Suprapubic skin (tissue), 4 donors: ENCODE data around the gene TIMP2. TPM values are rescaled to one million over a fixed set of nuclear protein-coding genes. Genes with fewer than 3 reads are reported as not detected.

Source experiments
- DNase-seq, 2 donors: peaks; one replicate each; pipeline ENCODE4 v3.0.0-alpha.2; 2019; ENCODE audit warnings: low spot score in 2 of 2
- H3K27ac ChIP-seq: fragments of 200-600 bp; sonication (generic); one replicate; pipeline ENCODE4 v1.5.1; 2019
- H3K27me3 ChIP-seq: fragments of 200-600 bp; sonication (generic); one replicate; pipeline ENCODE4 v1.5.1; 2019
- H3K36me3 ChIP-seq: fragments of 200-600 bp; sonication (generic); one replicate; pipeline ENCODE4 v1.5.1; 2019
- H3K4me1 ChIP-seq: fragments of 200-600 bp; sonication (generic); one replicate; pipeline ENCODE4 v1.5.1; 2019
- H3K4me3 ChIP-seq: fragments of 200-600 bp; sonication (generic); one replicate; pipeline ENCODE4 v1.5.1; 2019; ENCODE audit warnings: mild to moderate bottlenecking
- H3K9me3 ChIP-seq: fragments of 200-600 bp; sonication (generic); one replicate; pipeline ENCODE4 v1.5.1; 2019
- EP300 ChIP-seq: sonication (generic); formaldehyde crosslinking; IDR thresholded peaks from one replicate; pipeline ENCODE4 v1.6.1; 2017; ENCODE audit warnings: antibody characterized with exemption
- POLR2A ChIP-seq, 2 donors: fragments of 450-650 bp; IDR thresholded peaks; one replicate each; pipeline ENCODE4 v1.6.1; 2017; ENCODE audit warnings: antibody characterized with exemption in 2 of 2, mild to moderate bottlenecking in 2 of 2, moderate library complexity in 2 of 2
- POLR2AphosphoS5 ChIP-seq, 3 donors: sonication (generic); formaldehyde crosslinking; IDR thresholded peaks; one replicate each; pipeline ENCODE4 v1.6.1; 2017; ENCODE audit warnings: antibody characterized with exemption in 3 of 3
- WGBS: methylation state at CpG from one replicate; pipeline ENCODE4 v1.1.5; 2018; 5-methylcytosine and 5-hydroxymethylcytosine counted together
- total RNA-seq, 4 donors: library from RNA; depleted of rRNA; stranded (reverse); fragments of >200 nt; gene quantifications; one replicate each; pipeline ENCODE4 v1.1.0, GENCODE V29; 2016
- TF ChIP-seq, protein P1 (sequence below), 2 donors: fragments of 200-600 bp in 1 of 2; fragments of 450-650 bp in 1 of 2; sonication (generic) in 1 of 2; IDR thresholded peaks; one replicate each; pipeline ENCODE4 v1.5.1; 2016 to 2019; ENCODE audit warnings: antibody characterized with exemption in 2 of 2, mild to moderate bottlenecking in 1 of 2, moderate library complexity in 1 of 2

The TIMP2 gene
- total RNA-seq, 4 donors from 2014 or later, result 48.4 to 114 (median 76.0) TPM

DNA sequence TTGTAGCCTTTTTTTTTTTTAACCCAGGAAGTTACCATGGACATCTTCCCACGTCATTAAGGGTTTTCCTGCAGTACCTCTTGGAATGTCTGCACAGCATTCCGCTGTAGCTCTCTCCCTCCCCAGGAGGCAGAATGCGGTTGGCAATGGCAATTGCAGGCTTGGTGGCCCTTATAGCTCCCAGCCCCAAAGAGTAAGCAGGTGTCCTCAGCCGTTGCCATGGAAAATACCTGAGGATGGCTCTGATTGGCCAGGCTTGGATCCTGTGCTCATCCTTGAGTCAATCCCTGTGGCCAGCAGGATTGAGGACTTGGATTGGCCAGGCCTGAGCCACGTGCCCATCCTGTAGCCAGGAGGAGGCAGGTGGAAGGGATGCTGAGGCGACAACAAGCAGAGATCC is 15.5 kb upstream of the TIMP2 start:
- no peaks in the 10 kb centered on the region for H3K27me3 ChIP-seq
- TF ChIP-seq, protein P1, sequence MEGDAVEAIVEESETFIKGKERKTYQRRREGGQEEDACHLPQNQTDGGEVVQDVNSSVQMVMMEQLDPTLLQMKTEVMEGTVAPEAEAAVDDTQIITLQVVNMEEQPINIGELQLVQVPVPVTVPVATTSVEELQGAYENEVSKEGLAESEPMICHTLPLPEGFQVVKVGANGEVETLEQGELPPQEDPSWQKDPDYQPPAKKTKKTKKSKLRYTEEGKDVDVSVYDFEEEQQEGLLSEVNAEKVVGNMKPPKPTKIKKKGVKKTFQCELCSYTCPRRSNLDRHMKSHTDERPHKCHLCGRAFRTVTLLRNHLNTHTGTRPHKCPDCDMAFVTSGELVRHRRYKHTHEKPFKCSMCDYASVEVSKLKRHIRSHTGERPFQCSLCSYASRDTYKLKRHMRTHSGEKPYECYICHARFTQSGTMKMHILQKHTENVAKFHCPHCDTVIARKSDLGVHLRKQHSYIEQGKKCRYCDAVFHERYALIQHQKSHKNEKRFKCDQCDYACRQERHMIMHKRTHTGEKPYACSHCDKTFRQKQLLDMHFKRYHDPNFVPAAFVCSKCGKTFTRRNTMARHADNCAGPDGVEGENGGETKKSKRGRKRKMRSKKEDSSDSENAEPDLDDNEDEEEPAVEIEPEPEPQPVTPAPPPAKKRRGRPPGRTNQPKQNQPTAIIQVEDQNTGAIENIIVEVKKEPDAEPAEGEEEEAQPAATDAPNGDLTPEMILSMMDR (IDR thresholded peaks at IDR 0.05), result no peak
- no peak for TF ChIP-seq POLR2A (IDR thresholded peaks at IDR 0.05)
- TF ChIP-seq EP300, result no peak
- TF ChIP-seq POLR2AphosphoS5 (IDR thresholded peaks at IDR 0.05), result no peak
- 75% methylated on average over 5 of the region's 6 CpGs for WGBS
- no peaks in the 10 kb centered on the region for H3K36me3 ChIP-seq
- no peak overlapping the region for H3K4me3 ChIP-seq
- no peak overlapping the region for H3K27ac ChIP-seq
- DNase-seq, result no peak
- peaks cover 5% of the 10 kb centered on the region for H3K4me1 ChIP-seq
- no peaks in the 10 kb centered on the region for H3K9me3 ChIP-seq

DNA sequence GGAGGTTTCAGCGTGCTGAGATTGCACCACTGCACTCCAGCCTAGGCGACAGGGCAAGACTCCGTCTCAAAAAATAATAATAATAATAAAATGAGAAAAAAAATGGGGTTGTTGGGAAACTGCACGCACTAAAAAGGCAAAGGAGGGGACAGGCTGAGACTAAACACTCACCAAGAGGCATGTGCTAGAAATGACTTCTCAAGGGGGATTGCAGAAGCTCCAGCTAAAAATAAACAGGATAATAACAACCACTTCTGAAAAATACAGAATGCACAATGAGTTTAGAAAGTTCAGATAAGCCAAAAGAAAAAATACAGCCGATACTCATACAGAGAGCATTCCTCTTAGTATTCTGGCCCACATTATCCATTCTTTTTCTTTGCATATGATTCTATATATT is 15.1 kb upstream of the TIMP2 start:
- Histone ChIP-seq H3K27me3 (no peaks in the 10 kb centered on the region), H3K9me3 (no peaks in the 10 kb centered on the region), H3K4me1 (peaks cover 7% of the 10 kb centered on the region), H3K36me3 (no peaks in the 10 kb centered on the region), H3K27ac (no peak overlapping the region), H3K4me3 (no peak overlapping the region)
- no peak for DNase-seq
- TF ChIP-seq, protein P1 (IDR thresholded peaks at IDR 0.05), result no peak
- TF ChIP-seq POLR2A (IDR thresholded peaks at IDR 0.05), result no peak
- TF ChIP-seq POLR2AphosphoS5 (IDR thresholded peaks at IDR 0.05), result no peak
- no peak for TF ChIP-seq EP300
- WGBS, result 84% methylated on average over 5 of the region's 5 CpGs

DNA sequence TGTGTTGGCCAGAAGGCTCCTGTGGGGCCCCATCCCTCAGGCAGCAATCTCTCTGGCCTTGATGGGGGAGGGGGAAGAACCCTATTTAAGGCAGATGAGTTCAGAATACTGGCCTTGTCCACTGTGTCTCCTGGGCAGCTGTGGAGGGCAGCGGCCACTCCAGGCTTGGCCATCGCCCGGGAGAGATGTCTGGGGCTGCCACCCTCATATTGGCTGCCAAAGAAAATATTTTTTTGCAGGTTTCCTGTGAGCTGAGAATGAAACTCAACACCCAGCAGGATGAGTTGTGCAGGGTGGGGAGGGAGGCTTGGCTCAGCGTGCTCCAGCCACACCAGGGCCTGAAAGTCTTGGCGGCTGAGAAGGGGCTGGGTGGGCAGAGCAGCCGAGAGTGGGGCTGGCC is 14.4 kb upstream of the TIMP2 start:
- Histone ChIP-seq H3K27me3 (no peaks in the 10 kb centered on the region), H3K36me3 (no peaks in the 10 kb centered on the region), H3K4me3 (no peak overlapping the region), H3K4me1 (peaks cover 13% of the 10 kb centered on the region), H3K9me3 (no peaks in the 10 kb centered on the region), H3K27ac (no peak overlapping the region)
- no peak for TF ChIP-seq POLR2AphosphoS5 (IDR thresholded peaks at IDR 0.05)
- no peak for TF ChIP-seq EP300
- TF ChIP-seq POLR2A (IDR thresholded peaks at IDR 0.05), result no peak
- TF ChIP-seq, protein P1 (IDR thresholded peaks at IDR 0.05), result no peak
- WGBS, result 90% methylated on average over 6 of the region's 6 CpGs
- DNase-seq, result no peak

DNA sequence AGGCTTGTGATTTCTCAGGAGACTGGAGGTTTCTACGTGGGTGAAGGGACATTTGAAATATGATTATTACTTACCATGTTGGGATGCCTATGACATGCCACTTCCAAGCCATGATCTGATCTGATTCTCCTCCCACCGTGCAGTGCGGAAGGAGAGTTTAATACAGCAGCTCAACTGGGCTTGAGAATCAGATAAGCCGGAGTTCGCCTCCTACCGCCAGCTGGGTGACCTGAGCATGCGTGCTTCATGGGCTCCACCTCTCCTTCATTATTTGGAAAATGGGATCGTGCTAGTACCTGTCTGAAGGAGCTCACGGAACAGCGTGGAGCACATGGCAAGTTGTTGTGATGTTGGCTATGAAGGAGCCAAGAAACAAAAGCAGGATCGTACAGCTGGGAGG is 12.4 kb upstream of the TIMP2 start:
- WGBS, result 72% methylated on average over 10 of the region's 11 CpGs
- no peak for DNase-seq

DNA sequence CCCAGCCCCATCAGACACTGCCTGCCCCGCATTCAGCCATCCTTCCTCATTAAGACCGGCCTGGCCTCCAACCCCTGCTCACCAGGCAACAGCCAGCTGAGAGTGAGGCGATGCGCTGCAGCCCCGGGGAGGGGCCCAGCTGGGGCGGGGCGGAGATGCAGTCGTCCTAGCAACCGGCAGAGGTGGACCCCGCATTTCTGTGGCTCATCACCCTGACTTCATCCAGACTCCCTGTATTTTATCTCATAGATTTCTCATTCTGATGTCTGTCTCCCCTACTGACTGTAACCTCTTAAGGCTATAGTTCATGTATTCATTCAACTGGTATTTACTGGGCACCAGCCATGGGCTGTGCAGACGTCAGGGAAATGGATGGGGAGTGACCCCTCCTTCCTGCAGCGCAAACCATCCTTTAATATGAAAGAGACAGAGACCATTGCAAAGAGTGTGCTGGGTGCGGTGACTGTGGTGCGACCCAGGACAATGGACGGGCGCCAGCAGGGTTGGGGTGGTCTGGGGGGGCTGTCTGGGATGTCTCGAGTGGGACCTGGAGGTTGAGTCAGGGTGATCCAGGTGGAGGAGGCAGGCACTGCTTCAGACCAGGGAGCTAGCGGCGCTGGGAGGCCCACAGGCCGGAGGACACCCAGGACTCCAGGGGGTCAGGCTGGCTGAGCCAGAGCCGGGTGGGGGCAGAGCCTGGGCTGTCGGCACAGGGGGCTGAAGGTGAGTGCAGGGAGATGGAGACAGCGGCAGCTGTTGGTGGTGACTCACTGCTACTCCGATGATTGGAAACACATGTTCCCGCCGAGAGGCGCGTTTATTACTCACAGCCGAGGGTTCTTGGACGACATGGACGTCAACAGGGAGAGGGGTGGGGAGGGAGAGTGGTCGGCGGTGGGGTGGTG is 10.5 kb upstream of the TIMP2 start:
- H3K4me1 ChIP-seq, result peaks cover 33% of the 10 kb centered on the region
- H3K27me3 ChIP-seq, result no peaks in the 10 kb centered on the region
- no peak for TF ChIP-seq POLR2AphosphoS5 (IDR thresholded peaks at IDR 0.05)
- H3K36me3 ChIP-seq, result no peaks in the 10 kb centered on the region
- peak; percentile 90 to 91 for DNase-seq
- H3K27ac ChIP-seq, result peak overlapping the region; percentile 86
- H3K9me3 ChIP-seq, result no peaks in the 10 kb centered on the region
- WGBS, result 73% methylated on average over 23 of the region's 33 CpGs
- no peak overlapping the region for H3K4me3 ChIP-seq

More for the DNA sequence above, 12.4 kb upstream of the TIMP2 start:
- peaks cover 33% of the 10 kb centered on the region for H3K4me1 ChIP-seq
- H3K4me3 ChIP-seq, result no peak overlapping the region
- no peak overlapping the region for H3K27ac ChIP-seq
- TF ChIP-seq POLR2A (IDR thresholded peaks at IDR 0.05) (no peak), POLR2AphosphoS5 (IDR thresholded peaks at IDR 0.05) (no peak), EP300 (no peak)
- TF ChIP-seq, protein P1 (IDR thresholded peaks at IDR 0.05), result no peak
- no peaks in the 10 kb centered on the region for H3K27me3 ChIP-seq
- no peaks in the 10 kb centered on the region for H3K36me3 ChIP-seq
- no peaks in the 10 kb centered on the region for H3K9me3 ChIP-seq
